Skeletal muscle satellite cell (primary cell): Measurements from ENCODE around the gene NFATC4.
A peak's percentile ranks its signal among the peaks of the same experiment; 100 is the strongest.
"Not testable (repeated sequence)": the region's sequence is repeated elsewhere in the genome, so short reads cannot be mapped to it uniquely, and the experiment has no call there.

Experiments
- H3K27me3 ChIP-seq: 2 replicates; pipeline ENCODE4 v1.7.0; 2013; ENCODE audit warnings: low read length; ENCODE audit not compliant: control insufficient read depth, insufficient read depth
- H3K36me3 ChIP-seq: 2 replicates; pipeline ENCODE4 v1.7.0; 2013; ENCODE audit warnings: mild to moderate bottlenecking, control low read depth, low read length; ENCODE audit not compliant: insufficient read depth
- H3K4me1 ChIP-seq: 2 replicates; pipeline ENCODE4 v1.7.0; 2013; ENCODE audit warnings: low read length; ENCODE audit not compliant: control insufficient read depth, insufficient read depth
- H3K4me2 ChIP-seq: 2 replicates; pipeline ENCODE4 v1.7.0; 2013; ENCODE audit warnings: mild to moderate bottlenecking, low read length
- H3K4me3 ChIP-seq: 2 replicates; pipeline ENCODE4 v1.7.0; 2013; ENCODE audit warnings: low read length
- H3K9ac ChIP-seq: 2 replicates; pipeline ENCODE4 v1.7.0; 2013; ENCODE audit warnings: mild to moderate bottlenecking, low read depth, low read length, moderate library complexity
- H3K9me3 ChIP-seq: replicated peaks from 2 replicates; pipeline ENCODE4 v1.7.0; 2013; ENCODE audit warnings: mild to moderate bottlenecking, control low read depth, low read length

Gene NFATC4

DNA sequence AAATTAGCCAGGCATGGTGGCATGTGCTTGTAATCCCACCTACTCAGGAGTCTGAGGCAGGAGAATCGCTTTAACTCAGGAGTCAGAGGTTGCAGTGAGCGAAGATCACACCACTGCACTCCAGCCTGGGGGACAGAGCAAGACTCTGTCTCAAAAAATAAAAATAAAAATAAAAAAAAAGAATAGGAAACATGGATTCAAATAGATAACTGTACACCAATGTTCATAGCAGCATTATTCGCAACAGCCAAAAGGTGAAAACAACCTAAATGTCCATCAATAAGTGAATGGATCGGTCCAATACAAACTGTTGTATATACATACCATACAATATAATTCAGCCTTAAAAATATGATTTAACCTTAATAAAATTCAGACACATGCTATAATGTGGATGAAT lies 25.1 kb upstream of the NFATC4 start:
- no peak overlapping the region for H3K4me2 ChIP-seq
- no peak overlapping the region for H3K4me3 ChIP-seq
- no peak overlapping the region for H3K9ac ChIP-seq
- H3K36me3 ChIP-seq = no peaks in the 10 kb centered on the region
- H3K9me3 ChIP-seq = no peaks in the 10 kb centered on the region
- H3K4me1 ChIP-seq = no peaks in the 10 kb centered on the region
- H3K27me3 ChIP-seq = peaks cover 60% of the 10 kb centered on the region

DNA sequence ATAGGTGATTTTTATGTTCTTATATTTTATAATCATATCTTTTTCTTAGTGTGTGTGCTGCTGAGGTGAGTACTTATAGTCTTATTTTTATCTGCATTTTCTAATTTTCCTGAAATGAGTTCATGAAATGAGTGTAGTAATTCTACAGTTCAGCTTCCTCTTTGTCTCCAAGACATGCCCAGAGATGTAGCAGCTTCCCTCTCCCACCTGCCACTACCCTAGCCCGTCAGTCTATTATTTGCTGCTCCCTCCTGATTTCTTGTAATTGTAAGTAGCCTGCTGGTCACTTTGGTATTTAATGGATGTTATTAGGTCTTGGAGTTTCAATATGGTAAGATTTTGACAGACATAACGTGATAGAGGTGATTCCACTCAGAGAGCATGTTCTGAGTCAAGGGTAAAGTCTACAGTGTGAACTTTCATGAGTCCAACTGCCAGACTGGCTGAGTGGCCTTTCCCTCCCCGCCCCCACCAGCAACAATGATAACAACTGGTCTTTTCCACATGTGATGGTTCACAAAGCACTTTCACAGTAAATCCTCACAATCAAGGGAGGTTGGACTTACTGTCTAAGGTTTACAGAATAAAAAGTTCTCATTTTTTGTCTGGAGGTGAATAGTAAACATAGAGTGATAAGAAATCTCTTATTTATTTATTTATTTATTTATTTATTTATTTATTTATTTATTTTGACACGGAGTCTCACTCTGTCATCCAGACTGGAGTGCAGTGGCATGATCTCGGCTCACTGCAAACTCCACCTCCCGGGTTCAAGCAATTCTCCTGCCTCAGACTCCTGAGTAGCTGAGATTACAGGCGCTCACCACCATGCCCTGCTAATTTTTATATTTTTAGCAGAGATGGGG lies 24.0 kb upstream of the NFATC4 start:
- Histone ChIP-seq H3K9ac (no peak overlapping the region), H3K4me3 (no peak overlapping the region), H3K27me3 (peaks cover 48% of the 10 kb centered on the region), H3K4me2 (no peak overlapping the region), H3K4me1 (no peaks in the 10 kb centered on the region), H3K36me3 (no peaks in the 10 kb centered on the region), H3K9me3 (no peaks in the 10 kb centered on the region)

DNA sequence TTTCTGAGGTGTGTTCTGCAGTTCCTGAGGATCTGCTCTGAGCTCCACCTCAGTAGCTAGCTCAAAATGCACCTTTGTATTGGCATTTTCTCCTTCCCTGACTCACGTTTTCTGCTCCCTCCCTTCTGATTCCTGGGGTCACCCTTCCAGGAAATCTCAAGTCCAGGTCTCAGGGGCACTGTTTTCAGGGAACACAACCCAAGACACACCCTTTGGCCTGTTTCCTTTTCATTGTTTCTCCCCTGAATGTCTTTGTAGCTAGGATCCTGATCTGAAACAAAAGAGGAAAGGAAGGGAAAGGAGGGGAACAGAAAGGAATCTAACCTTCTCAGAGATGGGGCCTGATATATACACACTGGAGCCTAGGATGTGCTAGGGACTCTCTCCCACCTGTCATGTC lies 20.9 kb upstream of the NFATC4 start:
- no peaks in the 10 kb centered on the region for H3K36me3 ChIP-seq

DNA sequence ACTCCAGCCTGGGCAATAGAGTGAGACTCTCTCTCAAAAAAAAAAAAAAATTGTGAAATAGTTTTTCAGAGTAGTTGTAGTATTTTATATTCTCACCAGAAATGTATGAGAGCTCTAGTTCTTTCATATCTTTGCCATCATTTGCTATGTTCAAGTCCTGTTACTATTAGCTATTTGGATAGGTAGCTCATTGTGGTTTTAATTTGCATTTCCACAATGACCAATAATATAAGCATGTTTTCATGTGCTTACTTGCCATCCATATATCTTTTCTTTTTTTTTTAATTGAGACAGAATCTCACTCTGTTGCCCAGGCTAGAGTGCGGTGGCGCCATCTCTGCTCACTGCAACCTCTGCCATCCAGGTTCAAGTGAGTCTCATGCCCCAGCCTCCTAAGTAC lies 19.8 kb upstream of the NFATC4 start:
- Histone ChIP-seq H3K4me2 (no peak overlapping the region), H3K4me1 (peaks cover 12% of the 10 kb centered on the region), H3K9ac (no peak overlapping the region), H3K9me3 (no peaks in the 10 kb centered on the region), H3K4me3 (no peak overlapping the region), H3K27me3 (peaks cover 48% of the 10 kb centered on the region), H3K36me3 (no peaks in the 10 kb centered on the region)

More for the DNA sequence above, 20.9 kb upstream of the NFATC4 start:
- Histone ChIP-seq H3K27me3 (peaks cover 48% of the 10 kb centered on the region), H3K9me3 (no peaks in the 10 kb centered on the region), H3K4me3 (no peak overlapping the region), H3K9ac (no peak overlapping the region), H3K4me1 (peaks cover 10% of the 10 kb centered on the region), H3K4me2 (no peak overlapping the region)

DNA sequence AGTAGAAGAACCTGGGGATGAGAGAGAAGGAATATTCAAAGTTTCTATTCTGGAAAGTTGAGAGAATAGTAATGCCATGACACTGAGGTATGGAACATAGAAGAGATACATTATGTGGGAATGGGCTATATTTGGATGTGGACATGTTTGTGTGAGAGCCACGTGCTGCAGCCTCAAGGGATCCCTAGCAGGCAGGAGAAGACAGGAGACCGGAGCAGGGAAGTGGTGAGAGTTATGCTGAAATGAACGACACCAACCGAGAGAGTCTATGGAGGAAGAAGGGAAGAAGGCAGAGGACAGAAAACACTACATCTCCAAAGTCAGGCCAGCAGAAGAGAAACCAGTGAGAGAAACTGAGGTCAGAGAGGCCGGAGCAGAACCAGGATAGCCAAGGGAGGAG lies 18.2 kb upstream of the NFATC4 start:
- H3K4me2 ChIP-seq = no peak overlapping the region
- H3K4me3 ChIP-seq = no peak overlapping the region
- no peaks in the 10 kb centered on the region for H3K36me3 ChIP-seq
- no peaks in the 10 kb centered on the region for H3K9me3 ChIP-seq
- H3K27me3 ChIP-seq = peaks cover 46% of the 10 kb centered on the region
- H3K4me1 ChIP-seq = peaks cover 20% of the 10 kb centered on the region
- no peak overlapping the region for H3K9ac ChIP-seq

DNA sequence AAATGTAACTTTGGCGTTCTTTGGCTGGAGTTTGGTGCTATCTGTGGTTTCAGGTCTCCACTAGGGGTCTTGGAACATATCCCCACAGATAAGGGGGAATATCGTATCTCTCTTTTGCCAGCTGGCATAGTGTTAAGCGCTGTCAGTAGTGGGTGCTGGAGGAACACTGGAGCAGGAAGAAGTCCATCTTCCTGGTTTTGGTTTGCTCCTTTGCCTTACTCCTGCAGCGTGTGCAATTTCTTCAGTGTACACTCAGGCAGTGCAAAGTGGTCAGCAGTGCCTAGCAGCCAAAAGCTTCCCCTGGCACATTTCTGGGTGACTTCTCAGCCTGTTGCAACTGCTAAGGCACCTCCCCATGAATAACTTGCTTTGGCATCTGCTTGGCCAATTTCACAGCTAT lies 16.5 kb upstream of the NFATC4 start:
- no peak overlapping the region for H3K9ac ChIP-seq
- H3K9me3 ChIP-seq = no peaks in the 10 kb centered on the region
- H3K27me3 ChIP-seq = peaks cover 33% of the 10 kb centered on the region
- H3K4me3 ChIP-seq = no peak overlapping the region
- no peaks in the 10 kb centered on the region for H3K36me3 ChIP-seq
- peaks cover 20% of the 10 kb centered on the region for H3K4me1 ChIP-seq
- H3K4me2 ChIP-seq = no peak overlapping the region

DNA sequence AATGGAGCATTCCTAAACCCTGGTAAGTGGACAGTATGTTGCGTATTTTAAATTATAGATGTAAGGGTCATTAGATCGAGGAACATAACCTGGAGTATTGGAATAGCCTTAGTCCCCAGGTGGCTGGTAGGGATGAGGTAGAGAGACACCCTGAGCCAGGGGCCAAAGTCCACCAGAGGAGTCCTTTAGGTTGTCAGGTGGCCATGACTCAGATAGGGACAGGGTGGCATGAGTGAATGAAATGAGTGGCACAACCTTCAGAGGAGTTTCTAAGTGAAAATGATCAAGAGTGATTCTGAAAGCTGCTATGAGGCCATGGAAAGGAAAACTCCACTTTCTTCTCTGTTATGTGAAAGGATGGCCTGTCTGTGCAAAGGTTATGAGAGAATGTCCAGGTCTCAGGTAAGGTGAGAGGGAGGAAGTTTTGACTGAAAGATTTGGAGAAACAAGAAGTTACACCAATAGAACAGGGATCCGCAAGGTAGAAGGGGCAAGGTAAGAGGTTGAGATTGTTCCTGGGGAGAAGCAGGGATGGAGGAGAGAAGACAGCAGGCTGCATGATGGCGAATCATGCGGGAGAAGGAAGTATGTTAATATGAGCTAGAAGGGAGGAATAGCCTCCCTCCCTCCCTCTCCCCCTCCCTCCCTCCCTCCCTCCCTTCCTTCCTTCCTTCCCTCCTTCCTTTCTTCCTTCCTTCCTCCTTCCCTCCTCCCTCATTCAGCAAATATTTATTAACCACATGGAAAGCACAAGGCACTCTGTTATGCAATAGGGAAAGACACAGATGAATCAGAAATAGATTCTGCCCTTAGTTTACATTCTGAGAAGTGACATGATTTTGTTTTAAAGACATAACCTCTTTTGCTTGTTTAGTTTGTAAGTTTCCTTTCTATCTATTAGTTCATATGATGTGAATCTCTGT lies 14.2 kb upstream of the NFATC4 start:
- peaks cover 24% of the 10 kb centered on the region for H3K27me3 ChIP-seq
- H3K36me3 ChIP-seq = no peaks in the 10 kb centered on the region
- H3K4me2 ChIP-seq = peak overlapping the region; percentile 16
- H3K4me3 ChIP-seq = no peak overlapping the region
- H3K9me3 ChIP-seq = no peaks in the 10 kb centered on the region
- peaks cover 20% of the 10 kb centered on the region for H3K4me1 ChIP-seq
- H3K9ac ChIP-seq = no peak overlapping the region

DNA sequence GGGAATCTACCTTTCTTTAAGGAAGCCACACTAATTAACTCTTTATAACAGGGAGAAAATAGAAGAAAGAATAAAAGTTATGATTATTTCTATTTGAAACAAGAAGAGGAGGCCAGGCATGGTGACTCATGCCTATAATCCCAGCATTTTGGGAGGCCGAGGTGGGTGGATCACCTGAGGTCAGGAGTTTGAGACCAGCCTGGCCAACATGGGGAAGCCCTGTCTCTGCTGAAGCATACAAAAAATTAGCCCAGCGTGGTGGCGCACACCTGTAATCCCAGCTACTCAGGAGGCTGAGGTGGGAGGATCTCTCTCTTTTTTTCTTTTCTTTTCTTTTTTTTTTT lies 13.5 kb upstream of the NFATC4 start:
- not testable (repeated sequence) for H3K36me3 ChIP-seq, H3K4me3 ChIP-seq, H3K9ac ChIP-seq, H3K9me3 ChIP-seq
- Histone ChIP-seq H3K4me1 (peaks cover 20% of the 10 kb centered on the region), H3K27me3 (peaks cover 20% of the 10 kb centered on the region), H3K4me2 (peak overlapping the region; percentile 16)

DNA sequence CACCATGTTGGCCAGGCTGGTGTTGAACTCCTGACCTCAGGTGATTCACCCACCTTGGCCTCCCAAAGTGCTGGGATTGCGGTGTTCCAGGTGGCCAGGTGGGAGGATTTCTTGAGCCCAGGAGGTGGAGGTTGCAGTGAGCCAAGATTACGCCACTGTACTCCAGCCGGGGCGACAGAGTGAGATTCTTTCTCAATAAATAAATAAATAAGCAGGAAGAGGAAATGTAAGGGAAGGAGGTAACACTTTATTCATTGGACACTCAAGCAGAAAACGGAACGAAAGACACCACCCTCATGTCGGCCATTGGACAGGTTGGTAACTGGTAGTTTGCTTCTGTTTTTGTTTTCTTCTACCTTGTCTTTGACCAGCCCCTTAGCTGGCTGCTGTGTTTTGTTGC lies 13.0 kb upstream of the NFATC4 start:
- peaks cover 20% of the 10 kb centered on the region for H3K4me1 ChIP-seq
- no peak overlapping the region for H3K4me3 ChIP-seq
- peaks cover 15% of the 10 kb centered on the region for H3K27me3 ChIP-seq
- H3K36me3 ChIP-seq = no peaks in the 10 kb centered on the region
- no peaks in the 10 kb centered on the region for H3K9me3 ChIP-seq
- H3K9ac ChIP-seq = no peak overlapping the region
- no peak overlapping the region for H3K4me2 ChIP-seq

DNA sequence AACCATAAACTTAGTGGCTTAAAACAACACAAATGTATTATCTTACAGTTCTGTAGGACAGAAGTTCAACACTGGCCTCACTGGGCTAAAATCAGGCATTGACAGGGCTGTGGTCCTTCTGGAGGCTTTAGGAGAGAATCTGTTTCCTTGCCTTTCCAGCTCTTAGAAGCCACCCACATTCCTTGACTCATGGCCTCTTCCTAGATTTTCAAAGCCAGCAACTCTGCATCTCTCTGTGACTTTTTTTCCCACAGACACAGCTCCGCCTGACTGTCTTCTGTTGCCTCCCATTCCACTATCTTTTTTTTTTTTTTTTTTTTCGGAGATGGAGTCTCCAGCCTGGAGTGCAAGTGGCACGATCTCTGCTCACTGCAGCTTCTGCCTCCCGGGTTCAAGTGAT lies 11.8 kb upstream of the NFATC4 start:
- no peaks in the 10 kb centered on the region for H3K36me3 ChIP-seq
- H3K9ac ChIP-seq = no peak overlapping the region
- H3K4me3 ChIP-seq = no peak overlapping the region
- H3K4me2 ChIP-seq = no peak overlapping the region
- H3K4me1 ChIP-seq = peaks cover 20% of the 10 kb centered on the region
- H3K27me3 ChIP-seq = peaks cover 7% of the 10 kb centered on the region
- no peaks in the 10 kb centered on the region for H3K9me3 ChIP-seq

DNA sequence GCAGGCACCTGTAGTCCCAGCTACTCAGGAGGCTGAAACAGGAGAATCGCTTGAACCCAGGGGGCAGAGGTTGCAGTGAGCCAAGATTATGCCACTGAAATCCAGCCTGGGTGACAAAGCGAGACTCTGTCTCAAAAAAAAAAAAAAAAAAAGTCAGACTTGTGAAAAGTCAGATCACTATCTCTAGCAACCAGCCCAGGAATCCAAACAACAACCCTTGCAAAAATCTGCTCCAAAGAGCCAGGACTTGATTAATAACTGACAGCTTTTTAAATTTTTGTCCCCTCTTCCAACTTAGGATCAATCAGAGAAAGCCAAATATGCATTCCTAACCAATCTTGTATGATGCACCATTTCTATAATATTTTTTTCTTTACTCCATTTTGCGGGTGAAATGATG lies 7.7 kb upstream of the NFATC4 start:
- Histone ChIP-seq H3K36me3 (no peaks in the 10 kb centered on the region), H3K4me1 (peaks cover 25% of the 10 kb centered on the region), H3K9ac (no peak overlapping the region), H3K4me3 (no peak overlapping the region), H3K27me3 (no peaks in the 10 kb centered on the region), H3K9me3 (no peaks in the 10 kb centered on the region), H3K4me2 (no peak overlapping the region)
